Stimulated activated CD4-positive, alpha-beta T cell treated with anti-CD3 and anti-CD28 coated beads, Interleukin-2, amount 100 ng/mL, for 4 hours (primary cell): Measurements from ENCODE around the gene HAUS7.
A peak's percentile ranks its signal among the peaks of the same experiment; 100 is the strongest.

Experiments
- DNase-seq: peaks from one replicate; pipeline ENCODE4 v3.0.0-alpha.2; 2020; ENCODE audit warnings: low read depth

Gene HAUS7

GRCh38 chrX:153477364-153477857, 7.0 kb upstream of the HAUS7 start:
- no peak for DNase-seq

- no peak for DNase-seq
These were observed 6.4 kb upstream of the HAUS7 start for GRCh38 chrX:153476666-153477363.

DNA sequence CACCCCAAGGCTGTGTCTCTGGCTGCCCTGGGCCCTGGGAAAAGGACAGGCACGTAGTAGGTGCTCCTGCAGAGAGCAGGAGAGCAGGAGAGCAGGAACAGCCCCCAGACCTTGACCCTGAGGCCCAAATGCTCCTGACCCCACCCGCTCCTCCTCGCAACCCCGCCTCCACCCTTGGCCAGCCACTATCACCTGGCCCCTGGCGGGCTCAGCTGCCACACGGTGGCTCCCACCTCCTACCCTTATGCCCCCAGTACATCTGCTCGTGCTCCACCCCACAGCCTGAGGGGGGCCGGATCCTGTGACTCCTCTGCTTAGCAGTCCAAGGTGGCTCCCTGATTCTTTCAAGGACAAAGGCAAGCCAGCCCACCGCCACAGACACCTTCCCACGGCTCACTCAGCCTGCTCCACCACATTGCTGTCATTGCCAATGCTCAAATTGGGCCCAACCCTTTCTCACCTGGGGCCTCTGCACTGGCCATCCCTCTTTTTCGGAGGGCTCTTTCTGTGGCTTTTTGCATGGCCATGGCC, 5.4 kb upstream of the HAUS7 start:
- no peak for DNase-seq

DNA sequence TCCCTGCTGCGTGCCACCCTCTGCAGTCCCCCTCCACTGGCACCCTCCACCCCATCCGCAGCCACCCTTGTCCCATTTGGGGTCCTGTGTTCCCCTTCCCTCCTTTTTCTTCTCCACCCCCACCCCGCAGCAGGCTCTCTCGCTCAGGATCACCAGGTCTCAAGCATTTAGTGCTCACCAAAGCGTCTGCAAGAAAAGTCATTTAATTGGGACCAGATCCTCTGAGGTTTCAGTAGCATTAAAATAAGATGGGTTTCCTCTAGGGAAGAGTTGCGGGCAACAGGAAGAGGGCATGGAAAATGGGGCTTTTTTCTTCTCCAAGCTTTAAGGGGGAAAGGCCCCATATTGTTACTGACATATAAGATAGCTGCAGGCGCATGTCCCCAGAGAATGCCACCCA, 4.9 kb upstream of the HAUS7 start:
- DNase-seq, result no peak

DNA sequence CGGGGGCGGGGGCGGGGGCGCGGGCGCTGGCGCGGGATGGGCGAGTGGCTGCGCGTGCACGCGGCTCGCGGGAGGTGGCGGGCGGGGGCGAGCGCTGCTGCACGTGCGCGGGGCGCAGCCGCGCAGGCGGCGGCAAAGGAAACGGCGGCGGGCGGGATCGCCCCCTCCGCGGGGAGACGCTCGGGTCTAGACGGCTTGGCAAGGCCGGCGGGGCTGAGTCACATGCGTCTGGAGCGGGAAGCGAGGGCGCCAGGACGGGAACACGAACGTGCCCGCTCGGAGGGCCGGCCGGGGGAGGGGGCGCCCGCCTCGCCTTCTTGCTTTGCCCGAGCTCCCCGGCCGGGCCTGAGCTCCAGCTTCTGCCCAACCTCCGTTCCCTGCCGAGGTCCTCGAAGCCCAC, 4.3 kb upstream of the HAUS7 start:
- peak; percentile 52 for DNase-seq

GRCh38 chrX:153474266-153474665, 3.9 kb upstream of the HAUS7 start:
- no peak for DNase-seq

- DNase-seq, result no peak
These were observed 2.8 kb upstream of the HAUS7 start for GRCh38 chrX:153473126-153473525.

- no peak for DNase-seq
These were observed 1.4 kb upstream of the HAUS7 start for GRCh38 chrX:153471663-153472280.

DNA sequence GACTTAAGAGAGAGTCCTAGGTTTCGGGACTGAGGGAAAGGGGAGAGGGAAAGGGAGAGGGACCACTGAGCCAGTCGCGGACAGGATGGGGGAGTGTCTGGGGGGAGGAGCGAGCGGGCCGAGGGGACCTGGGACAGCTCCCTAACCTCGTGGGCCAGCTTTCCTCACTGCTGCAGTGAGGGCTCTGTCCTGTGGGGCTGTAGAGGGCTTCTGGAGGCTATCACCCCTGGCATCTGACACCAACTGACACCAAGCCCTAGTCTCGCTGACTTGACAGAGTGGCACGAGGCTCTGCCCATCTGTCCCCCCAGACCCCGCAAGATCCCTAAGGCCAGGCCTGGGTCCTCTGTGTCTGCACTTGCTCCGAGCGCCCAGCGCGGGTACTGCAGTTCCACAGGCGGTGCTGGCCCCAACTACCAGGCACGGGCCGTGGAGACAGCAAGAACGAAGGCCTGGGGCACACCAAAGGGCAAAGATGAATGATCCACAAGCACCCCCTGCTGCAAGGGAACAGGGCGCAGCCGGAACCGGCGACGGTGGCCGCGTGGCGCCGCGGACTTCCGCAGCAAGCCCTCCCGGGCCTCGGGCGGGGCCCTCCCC, 465 bp downstream of the HAUS7 start:
- no peak for DNase-seq

- DNase-seq, result no peak
These were observed 2.3 kb downstream of the HAUS7 start for GRCh38 chrX:153468008-153468580.

DNA sequence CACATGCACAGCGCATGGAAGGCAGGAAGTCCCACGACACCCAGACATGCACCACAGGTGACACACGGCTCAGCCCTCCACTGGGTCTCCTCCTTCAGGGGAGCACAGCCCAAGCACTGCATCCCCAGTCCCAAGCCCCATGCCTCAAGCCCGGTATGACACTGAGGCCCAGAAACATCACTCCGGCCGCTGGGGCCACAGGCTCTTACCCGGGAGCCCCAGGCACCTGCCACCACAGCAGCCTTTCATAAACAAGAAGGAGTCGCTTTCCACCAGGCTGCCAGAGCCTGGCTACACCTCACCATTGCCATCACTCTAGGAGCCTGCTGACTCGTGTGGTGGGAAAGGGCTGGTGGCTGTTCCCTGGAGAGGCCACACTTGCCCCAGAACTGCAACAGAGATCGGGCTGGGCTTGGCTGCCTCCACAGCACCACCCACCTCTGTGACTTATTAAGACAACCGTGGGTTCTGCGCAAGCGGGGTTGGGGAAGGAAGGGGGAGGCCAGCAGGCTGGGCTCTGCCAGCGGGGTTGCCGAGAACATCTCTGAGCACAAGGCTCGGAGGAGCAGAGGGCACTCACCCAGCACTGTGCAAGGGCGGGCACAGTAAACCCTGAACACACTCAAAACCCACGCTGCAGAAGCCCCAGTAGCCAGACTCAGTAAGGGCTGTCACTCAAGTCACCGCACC, 4.5 kb downstream of the HAUS7 start:
- no peak for DNase-seq

- DNase-seq, result no peak
These were observed 6.3 kb downstream of the HAUS7 start for GRCh38 chrX:153464116-153464515.

DNA sequence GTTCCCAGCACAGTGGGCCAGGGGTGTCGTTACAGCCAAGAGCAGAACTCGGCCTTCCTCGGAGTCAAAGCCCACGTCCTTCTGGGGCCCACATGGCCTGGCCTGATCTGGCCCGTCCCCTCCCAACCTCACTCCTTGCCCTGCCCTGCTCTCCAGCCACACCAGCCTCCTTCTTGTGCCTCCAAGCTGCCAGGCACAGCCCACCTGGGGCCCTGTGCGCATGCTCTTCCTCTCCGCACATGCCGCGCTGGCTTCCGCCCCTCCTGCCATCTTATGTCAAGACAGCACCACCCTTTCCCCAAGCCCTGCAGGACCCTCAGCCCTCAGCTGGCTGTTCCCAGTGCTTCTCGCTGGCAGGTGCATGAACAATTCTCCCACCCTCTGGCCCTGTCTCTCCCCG, 6.8 kb downstream of the HAUS7 start:
- no peak for DNase-seq

GRCh38 chrX:153463031-153463430, 7.3 kb downstream of the HAUS7 start:
- DNase-seq, result no peak

DNA sequence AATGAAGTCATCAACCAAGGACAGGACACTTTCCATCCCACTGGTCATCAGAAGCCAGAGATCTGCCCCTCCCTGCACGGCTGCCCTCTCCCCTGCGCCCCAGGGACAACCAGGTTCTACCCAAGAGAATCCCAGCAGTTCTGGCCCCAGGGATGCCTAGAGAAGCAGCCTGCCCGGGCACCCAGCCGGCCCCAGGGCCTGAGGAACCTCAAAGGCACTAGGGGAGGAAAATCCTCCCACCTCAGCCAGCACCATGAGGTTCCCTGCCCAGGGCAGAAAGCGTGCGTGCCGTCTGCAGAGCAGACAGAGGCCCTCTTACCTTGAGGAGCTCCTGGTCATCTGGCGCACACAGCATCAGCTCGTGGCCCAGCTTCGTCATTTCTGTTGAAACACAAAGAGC, 8.1 kb downstream of the HAUS7 start:
- no peak for DNase-seq

- DNase-seq, result no peak
These were observed 9.6 kb downstream of the HAUS7 start for GRCh38 chrX:153460826-153461225.

DNA sequence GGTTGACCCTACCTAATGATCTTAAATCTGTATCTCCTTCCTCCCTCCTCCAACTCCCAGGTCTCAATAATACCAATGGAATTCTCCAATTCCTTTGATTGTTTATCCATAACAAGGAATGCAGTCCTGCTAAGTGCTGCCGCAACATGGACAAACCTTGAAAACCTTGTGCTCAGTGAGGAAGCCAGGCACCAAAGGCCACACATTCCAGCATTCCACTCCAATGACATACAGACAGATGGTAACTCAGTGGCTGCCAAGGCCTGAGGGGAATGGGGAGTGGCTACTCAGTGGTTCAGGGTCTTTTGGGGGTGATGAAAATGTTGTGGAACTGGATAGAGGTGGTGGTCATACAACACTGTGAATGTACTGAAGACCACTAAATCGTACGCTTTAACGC, 10.4 kb downstream of the HAUS7 start:
- no peak for DNase-seq

DNA sequence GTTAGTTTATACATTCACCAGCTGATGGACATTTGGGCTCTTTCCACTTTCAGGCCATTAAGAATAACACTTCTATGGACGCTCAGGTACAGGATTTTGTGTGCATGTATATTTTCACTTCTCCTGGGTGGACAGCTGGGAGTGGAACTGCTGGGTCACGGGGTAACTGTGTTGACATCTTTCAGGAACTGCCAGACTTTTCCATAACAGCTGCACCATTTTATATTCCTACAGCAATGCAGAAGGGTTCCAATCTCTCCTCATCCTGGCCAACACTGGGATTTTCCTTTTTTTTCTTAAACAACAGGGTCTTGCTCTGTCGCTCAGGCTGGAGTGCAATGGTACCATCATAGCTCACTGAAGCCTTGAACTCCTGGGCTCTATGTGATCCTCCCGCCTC, 11.9 kb downstream of the HAUS7 start:
- DNase-seq, result no peak

GRCh38 chrX:153457827-153458466, 12.4 kb downstream of the HAUS7 start:
- DNase-seq, result no peak

- no peak for DNase-seq
These were observed 13.1 kb downstream of the HAUS7 start for GRCh38 chrX:153457136-153457825.

GRCh38 chrX:153456704-153457103, 13.7 kb downstream of the HAUS7 start:
- no peak for DNase-seq
